IgD-negative memory B cell (primary cell): ENCODE data around the gene DIS3. TPM values are rescaled to one million over a fixed set of nuclear protein-coding genes. Genes with fewer than 3 reads are reported as not detected.

Experiments used
- H3K27ac Mint-ChIP-seq, 3 donors: one replicate each; pipeline ENCODE4 v1.8.0; 2020 to 2022; ENCODE audit warnings: mild to moderate bottlenecking in 3 of 3, mixed read lengths in 3 of 3, moderate library complexity in 1 of 3
- H3K27me3 Mint-ChIP-seq: one replicate; pipeline ENCODE4 v1.8.0; 2021; ENCODE audit warnings: mixed read lengths
- H3K36me3 Mint-ChIP-seq: one replicate; pipeline ENCODE4 v1.8.0; 2020; ENCODE audit warnings: mild to moderate bottlenecking, mixed read lengths
- H3K4me1 Mint-ChIP-seq, 3 donors: one replicate each; pipeline ENCODE4 v1.8.0; 2020 to 2022; ENCODE audit warnings: mixed read lengths in 3 of 3, mild to moderate bottlenecking in 1 of 3
- H3K4me3 Mint-ChIP-seq, 4 donors: one replicate each; pipeline ENCODE4 v1.8.0; 2020 to 2022; ENCODE audit warnings: mild to moderate bottlenecking in 4 of 4, mixed read lengths in 4 of 4, moderate library complexity in 3 of 4
- H3K9me3 Mint-ChIP-seq, 3 donors: one replicate each; pipeline ENCODE4 v1.8.0; 2020 to 2021; ENCODE audit warnings: mixed read lengths in 3 of 3, mild to moderate bottlenecking in 1 of 3
- polyA plus RNA-seq: library from polyadenylated mRNA; unstranded; fragments of 300-500 nt; fragmentation: Illumina TruSeq; gene quantifications from one replicate; pipeline ENCODE4 v1.2.3, GENCODE V29; 2021

Gene DIS3
- polyA plus RNA-seq, 1 donor from 2014 or later, result 16.3 TPM

DNA sequence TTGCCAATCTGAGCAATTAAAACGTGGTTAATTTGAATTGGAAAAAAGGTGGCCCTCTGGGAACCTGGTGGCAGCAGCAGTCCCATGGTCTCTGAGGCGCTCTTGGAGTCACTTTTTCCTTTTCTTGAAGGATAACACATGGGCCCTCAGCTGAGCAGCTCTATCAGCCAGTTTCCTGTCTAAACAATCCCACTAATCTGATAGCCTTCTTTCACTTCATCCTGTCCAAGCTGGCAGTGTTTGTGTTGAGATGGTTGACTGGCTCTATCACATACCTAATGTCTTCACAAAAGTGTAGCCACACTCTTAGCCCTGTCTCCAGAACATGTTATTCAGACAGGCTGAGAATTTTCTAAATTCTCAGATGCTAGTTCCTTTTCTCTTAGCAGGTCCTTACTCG lies 64.9 kb downstream of the DIS3 start:
- peaks cover 0 to 7% (median 4%) of the 10 kb centered on the region in 3 donors for H3K9me3 Mint-ChIP-seq
- H3K36me3 Mint-ChIP-seq, result peaks cover 18% of the 10 kb centered on the region
- peaks cover 4 to 6% (median 4%) of the 10 kb centered on the region in 3 donors for H3K4me1 Mint-ChIP-seq
- H3K27me3 Mint-ChIP-seq, result no peaks in the 10 kb centered on the region
- H3K27ac Mint-ChIP-seq, result peak overlapping the region in 1 of 3 donors; percentile 73
- no peak overlapping the region for H3K4me3 Mint-ChIP-seq

Other genes starting within 250 kb of the DIS3 start
- gene MZT1, start 54.3 kb downstream of the DIS3 start, polyA plus RNA-seq, result 7.2 TPM
- gene BORA, start 54.0 kb downstream of the DIS3 start, polyA plus RNA-seq, result 9.8 TPM
- gene PIBF1, start 233 bp upstream of the DIS3 start, polyA plus RNA-seq, result 15.0 TPM